SU-DHL-6 (cell line): ENCODE data around the gene TMEM171.

ENCODE experiments used
- CTCF ChIP-seq: fragments of 200-600 bp; sonication (generic); IDR thresholded peaks from one replicate; pipeline ENCODE4 v1.5.1; 2017; ENCODE audit warnings: antibody characterized with exemption, mild to moderate bottlenecking, low read length, moderate library complexity; ENCODE audit not compliant: insufficient read depth, poor library complexity, severe bottlenecking
- EZH2phosphoT487 ChIP-seq: fragments of 200-600 bp; sonication (generic), shearing (Covaris generic); conservative IDR thresholded peaks from 2 replicates; pipeline ENCODE4 v1.6.1; 2018; ENCODE audit warnings: mild to moderate bottlenecking, antibody characterized with exemption, low read length, moderate library complexity, mixed read lengths

- TF ChIP-seq CTCF, result no peak
- no peak for TF ChIP-seq EZH2phosphoT487
These were observed 771 bp upstream of the TMEM171 start for GRCh38 chr5:73119451-73120157.
